ENCODE data around the gene OTOP1. TPM values are rescaled to one million over a fixed set of nuclear protein-coding genes. Genes with fewer than 3 reads are reported as not detected.
"Not testable (repeated sequence)": the region's sequence is repeated elsewhere in the genome, so short reads cannot be mapped to it uniquely, and the experiment has no call there.

Gene OTOP1
- total RNA-seq, 1 donor from 2014 or later, result 1.4 TPM

DNA sequence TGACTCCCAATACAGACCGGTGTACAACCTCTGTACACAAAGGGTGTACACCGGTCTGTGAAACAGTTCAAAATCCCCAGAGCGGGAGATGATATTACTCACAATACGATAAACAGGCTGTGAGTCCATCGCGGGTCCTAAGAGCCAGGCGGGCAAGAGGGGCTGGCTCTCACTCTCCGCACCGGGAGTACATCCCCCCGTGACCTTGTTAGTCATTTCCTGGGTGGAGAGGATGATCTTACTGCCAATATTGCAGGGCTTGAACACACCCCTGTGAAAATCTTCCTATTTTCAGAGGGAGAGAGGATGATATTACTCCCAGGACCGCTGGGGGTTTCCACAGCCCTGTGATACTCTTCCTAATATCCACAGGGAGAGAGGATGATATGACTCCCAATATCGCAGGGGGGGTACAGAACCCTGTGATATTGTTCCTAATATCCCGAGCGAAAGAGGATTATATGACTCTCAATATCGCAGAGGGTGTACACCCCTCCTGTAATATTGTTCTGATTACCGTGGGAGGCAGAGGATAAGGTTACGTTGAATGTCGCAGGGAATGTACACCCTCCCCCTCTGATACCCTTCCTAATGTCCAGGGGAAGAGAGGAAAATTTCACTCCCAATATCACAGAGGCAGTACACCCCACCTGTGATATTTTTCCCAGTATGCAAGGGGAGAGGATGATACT, 60.9 kb downstream of the OTOP1 start:
- H3K27ac Mint-ChIP-seq (ENCODE audit: unreplicated experiment); H3K4me3 Mint-ChIP-seq (ENCODE audit: unreplicated experiment); H3K9me3 Mint-ChIP-seq (ENCODE audit: unreplicated experiment); DNase-seq; H3K36me3 Mint-ChIP-seq (ENCODE audit: unreplicated experiment); H3K27me3 Mint-ChIP-seq (ENCODE audit: unreplicated experiment); H3K4me1 Mint-ChIP-seq (ENCODE audit: low read depth, unreplicated experiment): not testable (repeated sequence)

DNA sequence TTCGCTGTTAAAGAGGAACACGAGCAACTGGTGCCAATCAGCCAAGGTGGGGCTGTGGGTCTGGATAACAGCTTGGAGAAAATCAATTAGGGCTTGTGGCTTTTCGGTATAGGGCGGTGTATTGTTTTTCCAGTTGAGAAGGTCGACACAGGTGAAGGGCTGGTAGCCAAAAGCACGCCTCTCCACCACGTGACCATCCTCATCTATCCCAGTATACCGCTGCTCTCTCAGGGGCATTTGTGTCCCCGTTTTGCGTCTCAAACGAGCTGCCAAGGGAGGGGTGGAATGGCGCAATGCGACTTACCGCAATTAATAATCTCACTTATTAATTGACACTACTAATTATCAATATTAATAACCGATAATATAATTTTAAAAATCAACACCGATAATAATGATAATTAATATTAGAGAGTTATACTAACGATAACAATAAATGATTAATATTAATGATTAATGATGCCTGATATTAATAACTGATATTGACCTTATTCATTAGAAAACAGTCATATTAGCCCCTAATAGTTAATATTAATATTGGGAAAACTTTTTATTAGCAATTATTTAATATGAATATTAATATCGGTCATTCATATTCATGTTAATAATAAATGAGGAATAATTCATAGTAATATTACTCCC, 62.1 kb downstream of the OTOP1 start:
- not testable (repeated sequence) for H3K27ac Mint-ChIP-seq (ENCODE audit: unreplicated experiment); H3K9me3 Mint-ChIP-seq (ENCODE audit: unreplicated experiment); DNase-seq; H3K4me1 Mint-ChIP-seq (ENCODE audit: low read depth, unreplicated experiment); H3K27me3 Mint-ChIP-seq (ENCODE audit: unreplicated experiment); H3K36me3 Mint-ChIP-seq (ENCODE audit: unreplicated experiment); H3K4me3 Mint-ChIP-seq (ENCODE audit: unreplicated experiment)

DNA sequence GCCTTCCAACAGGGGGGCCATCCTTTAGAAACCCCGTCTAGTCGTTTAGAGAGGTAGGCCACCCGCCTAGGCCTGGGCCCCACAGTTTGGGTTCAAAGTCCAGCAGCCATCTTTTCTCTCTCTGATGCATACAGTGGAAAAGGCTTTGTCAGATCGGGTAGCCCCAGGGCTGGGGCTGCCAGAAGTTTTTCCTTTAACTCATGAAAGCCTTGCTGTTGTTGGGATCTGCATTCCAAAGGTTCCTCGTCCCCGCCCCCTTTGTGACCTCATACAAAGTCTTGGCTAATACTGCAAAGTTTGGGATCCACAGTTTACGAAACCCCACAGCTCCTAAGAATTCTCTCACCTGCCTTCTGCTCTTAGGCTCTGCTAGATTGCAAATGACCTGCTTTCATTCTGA, 64.5 kb downstream of the OTOP1 start:
- not testable (repeated sequence) for H3K9me3 Mint-ChIP-seq (ENCODE audit: unreplicated experiment); DNase-seq; H3K4me3 Mint-ChIP-seq (ENCODE audit: unreplicated experiment); H3K4me1 Mint-ChIP-seq (ENCODE audit: low read depth, unreplicated experiment); H3K36me3 Mint-ChIP-seq (ENCODE audit: unreplicated experiment); H3K27ac Mint-ChIP-seq (ENCODE audit: unreplicated experiment); H3K27me3 Mint-ChIP-seq (ENCODE audit: unreplicated experiment)

DNA sequence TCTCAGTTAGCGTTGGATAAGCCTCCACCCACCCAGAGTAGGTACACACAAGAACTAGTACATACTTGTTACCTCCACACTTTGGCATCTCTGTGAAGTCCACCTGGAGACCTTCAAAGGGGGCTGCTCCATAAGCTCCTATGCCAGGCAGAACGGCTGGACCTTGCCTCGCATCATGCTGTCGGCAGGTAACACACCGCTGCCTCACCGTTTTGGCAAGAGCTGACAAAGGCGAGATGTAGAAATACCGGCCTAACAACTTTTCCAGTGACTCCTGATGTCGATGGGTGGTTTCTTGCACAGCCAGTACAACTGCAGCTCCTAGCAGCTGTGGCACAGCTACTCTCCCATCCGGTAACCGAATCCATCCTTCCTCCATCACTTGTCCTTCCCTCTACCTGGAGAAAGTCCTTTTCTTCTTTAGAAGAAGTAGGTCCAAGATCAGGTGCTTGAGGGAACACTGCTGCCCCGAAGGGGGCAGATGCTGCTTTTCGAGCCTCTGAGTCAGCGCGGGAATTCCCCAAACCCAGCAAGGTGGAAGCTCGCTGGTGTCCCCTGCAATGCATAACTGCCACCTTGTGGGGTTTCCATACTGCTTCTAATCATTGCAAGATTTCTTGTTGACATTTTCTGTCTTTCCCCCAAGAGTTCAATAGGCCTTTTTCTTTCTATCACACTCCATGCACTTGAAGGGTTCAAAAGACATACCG, 65.6 kb downstream of the OTOP1 start:
- not testable (repeated sequence) for H3K27me3 Mint-ChIP-seq (ENCODE audit: unreplicated experiment); H3K36me3 Mint-ChIP-seq (ENCODE audit: unreplicated experiment); H3K9me3 Mint-ChIP-seq (ENCODE audit: unreplicated experiment); DNase-seq; H3K4me1 Mint-ChIP-seq (ENCODE audit: low read depth, unreplicated experiment); H3K4me3 Mint-ChIP-seq (ENCODE audit: unreplicated experiment); H3K27ac Mint-ChIP-seq (ENCODE audit: unreplicated experiment)

DNA sequence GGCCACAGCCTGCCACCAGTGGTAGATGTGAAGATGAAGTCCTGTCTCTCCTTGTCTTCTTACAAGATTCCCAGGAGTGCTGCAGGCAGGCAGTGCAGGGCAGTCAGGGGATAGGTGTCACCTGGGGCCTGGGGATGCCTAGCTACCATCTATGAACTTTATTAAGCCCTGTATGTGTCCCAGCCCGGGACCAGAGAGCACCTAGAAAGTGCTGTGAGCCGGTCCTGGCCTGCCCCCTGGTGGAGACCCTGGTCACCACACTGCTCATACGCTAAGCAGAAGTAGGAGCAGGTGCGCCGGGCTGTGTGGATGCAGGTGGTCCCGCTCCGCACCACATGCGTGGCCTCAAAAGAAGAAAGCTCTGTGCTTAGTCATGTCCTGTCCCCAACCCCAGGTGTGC, 81.1 kb downstream of the OTOP1 start:
- TF ChIP-seq, protein P1, sequence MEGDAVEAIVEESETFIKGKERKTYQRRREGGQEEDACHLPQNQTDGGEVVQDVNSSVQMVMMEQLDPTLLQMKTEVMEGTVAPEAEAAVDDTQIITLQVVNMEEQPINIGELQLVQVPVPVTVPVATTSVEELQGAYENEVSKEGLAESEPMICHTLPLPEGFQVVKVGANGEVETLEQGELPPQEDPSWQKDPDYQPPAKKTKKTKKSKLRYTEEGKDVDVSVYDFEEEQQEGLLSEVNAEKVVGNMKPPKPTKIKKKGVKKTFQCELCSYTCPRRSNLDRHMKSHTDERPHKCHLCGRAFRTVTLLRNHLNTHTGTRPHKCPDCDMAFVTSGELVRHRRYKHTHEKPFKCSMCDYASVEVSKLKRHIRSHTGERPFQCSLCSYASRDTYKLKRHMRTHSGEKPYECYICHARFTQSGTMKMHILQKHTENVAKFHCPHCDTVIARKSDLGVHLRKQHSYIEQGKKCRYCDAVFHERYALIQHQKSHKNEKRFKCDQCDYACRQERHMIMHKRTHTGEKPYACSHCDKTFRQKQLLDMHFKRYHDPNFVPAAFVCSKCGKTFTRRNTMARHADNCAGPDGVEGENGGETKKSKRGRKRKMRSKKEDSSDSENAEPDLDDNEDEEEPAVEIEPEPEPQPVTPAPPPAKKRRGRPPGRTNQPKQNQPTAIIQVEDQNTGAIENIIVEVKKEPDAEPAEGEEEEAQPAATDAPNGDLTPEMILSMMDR (IDR thresholded peaks at IDR 0.05; ENCODE audit: partially characterized antibody, unreplicated experiment), result peak; percentile 77
- H3K27ac Mint-ChIP-seq (ENCODE audit: unreplicated experiment); H3K36me3 Mint-ChIP-seq (ENCODE audit: unreplicated experiment); H3K4me1 Mint-ChIP-seq (ENCODE audit: low read depth, unreplicated experiment); H3K9me3 Mint-ChIP-seq (ENCODE audit: unreplicated experiment); H3K4me3 Mint-ChIP-seq (ENCODE audit: unreplicated experiment); H3K27me3 Mint-ChIP-seq (ENCODE audit: unreplicated experiment): not testable (repeated sequence)
- peak; percentile 83 for DNase-seq

DNA sequence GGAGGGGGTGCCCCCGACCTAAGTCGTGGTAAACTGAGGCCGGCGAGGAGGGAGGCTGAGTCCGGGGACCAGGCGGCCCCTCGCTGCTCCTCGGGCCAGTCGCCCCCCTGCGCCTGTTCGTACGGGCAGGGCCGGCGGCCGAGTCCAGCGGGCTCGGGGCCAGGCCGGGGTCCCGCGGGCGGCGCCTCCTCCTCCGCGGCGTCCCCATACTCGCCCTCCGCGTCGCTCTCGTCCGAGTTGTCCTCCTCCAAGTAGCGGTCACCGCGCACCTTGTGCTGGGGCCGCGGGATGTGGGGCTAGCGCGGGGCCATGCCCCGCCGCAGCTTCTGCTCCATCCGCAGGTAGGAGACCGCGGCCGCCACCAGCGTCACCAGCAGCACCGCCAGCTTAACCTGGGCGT, 83.4 kb downstream of the OTOP1 start:
- not testable (repeated sequence) for H3K36me3 Mint-ChIP-seq (ENCODE audit: unreplicated experiment); DNase-seq; H3K27me3 Mint-ChIP-seq (ENCODE audit: unreplicated experiment); H3K4me1 Mint-ChIP-seq (ENCODE audit: low read depth, unreplicated experiment); H3K9me3 Mint-ChIP-seq (ENCODE audit: unreplicated experiment); H3K4me3 Mint-ChIP-seq (ENCODE audit: unreplicated experiment); H3K27ac Mint-ChIP-seq (ENCODE audit: unreplicated experiment)

DNA sequence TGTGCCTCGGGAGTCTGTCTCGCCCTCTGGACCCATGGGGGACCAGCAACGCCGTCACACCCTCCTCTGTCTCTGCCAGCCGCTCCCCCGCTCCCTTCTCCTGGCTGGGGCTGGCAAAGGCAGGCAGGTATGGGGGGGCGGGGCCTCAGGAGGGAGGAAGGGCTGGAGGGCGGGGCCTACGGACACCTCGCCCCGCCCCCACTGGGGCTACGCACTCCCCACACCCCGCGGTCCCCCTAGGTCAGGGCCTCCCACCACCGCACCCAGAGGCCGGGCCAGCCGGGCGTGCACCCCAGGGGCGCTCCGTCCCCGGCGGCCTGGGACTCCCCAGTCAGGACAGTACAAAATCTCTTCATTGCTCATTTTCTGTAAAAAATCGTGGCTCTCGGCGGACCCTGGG, 84.0 kb downstream of the OTOP1 start:
- not testable (repeated sequence) for H3K4me1 Mint-ChIP-seq (ENCODE audit: low read depth, unreplicated experiment); H3K9me3 Mint-ChIP-seq (ENCODE audit: unreplicated experiment); H3K36me3 Mint-ChIP-seq (ENCODE audit: unreplicated experiment)

DNA sequence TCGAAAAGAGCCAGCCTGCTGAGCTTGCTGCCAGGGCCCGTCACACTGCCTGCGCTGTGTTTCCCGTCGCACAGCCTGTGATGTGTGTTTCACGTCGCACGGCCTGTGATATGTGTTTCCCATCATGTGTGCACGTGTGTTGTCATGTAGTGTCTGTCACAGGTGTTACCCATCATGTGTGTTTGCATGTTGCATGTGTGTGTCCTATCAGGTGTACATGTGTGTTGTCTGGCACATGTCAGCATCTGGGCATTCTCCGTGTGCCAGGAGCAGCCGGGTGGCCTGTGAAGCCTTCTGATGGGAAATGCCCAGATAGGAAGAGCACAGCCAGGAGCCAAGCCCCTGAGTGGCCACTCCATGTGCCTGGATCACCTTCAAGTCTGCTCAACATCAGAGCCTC, 85.5 kb downstream of the OTOP1 start:
- DNase-seq; H3K4me1 Mint-ChIP-seq (ENCODE audit: low read depth, unreplicated experiment); H3K9me3 Mint-ChIP-seq (ENCODE audit: unreplicated experiment); H3K27me3 Mint-ChIP-seq (ENCODE audit: unreplicated experiment); H3K36me3 Mint-ChIP-seq (ENCODE audit: unreplicated experiment); H3K27ac Mint-ChIP-seq (ENCODE audit: unreplicated experiment); H3K4me3 Mint-ChIP-seq (ENCODE audit: unreplicated experiment): not testable (repeated sequence)

More for the DNA sequence above, 84.0 kb downstream of the OTOP1 start:
- H3K27me3 Mint-ChIP-seq (ENCODE audit: unreplicated experiment); DNase-seq; H3K27ac Mint-ChIP-seq (ENCODE audit: unreplicated experiment); H3K4me3 Mint-ChIP-seq (ENCODE audit: unreplicated experiment): not testable (repeated sequence)

Other genes starting within 250 kb of the OTOP1 start
- 19.3 TPM for gene TMEM128, start 21.3 kb upstream of the OTOP1 start, total RNA-seq (ENCODE audit: unreplicated experiment)
- gene LYAR, start 63.2 kb upstream of the OTOP1 start, total RNA-seq (ENCODE audit: unreplicated experiment), result 7.4 TPM
- 4.8 TPM for gene ZBTB49, start 63.3 kb upstream of the OTOP1 start, total RNA-seq (ENCODE audit: unreplicated experiment)
- 208 TPM for gene NSG1, start 160.2 kb upstream of the OTOP1 start, total RNA-seq (ENCODE audit: unreplicated experiment)